IMR-90 (cell line): ENCODE results near the gene MMEL1. TPM values are rescaled to one million over a fixed set of nuclear protein-coding genes. Genes with fewer than 3 reads are reported as not detected.
A peak's percentile ranks its signal among the peaks of the same experiment; 100 is the strongest.

Source experiments
- ATAC-seq: fragments of 200-7000 bp; cut with Tn5 transposase; 2 replicates; pipeline ENCODE4 v1.9.1; 2020; ENCODE audit warnings: low read depth, mild to moderate bottlenecking, moderate library complexity
- BruUV-seq: library from RNA; stranded (reverse); fragments of 400-500 nt; replicated peaks from 2 replicates; lab custom pipeline; 2021; lab: Mats Ljungman, UMichigan
- CTCF ChIA-PET: fragments of 300-600 bp; formaldehyde crosslinking; extraction: SDS; loops from one replicate; lab custom pipeline; 2021; ENCODE audit warnings: antibody characterized with exemption; lab: Yijun Ruan, JAX
- POLR2A ChIA-PET: fragments of 300-600 bp; sonication (Branson Sonifier 250); formaldehyde crosslinking; loops from one replicate; lab custom pipeline; 2022; ENCODE audit warnings: antibody characterized with exemption; ENCODE audit not compliant: unreplicated experiment; lab: Charles Lee
- DNase-seq: peaks from one replicate; pipeline ENCODE4 v3.0.0; 2013
- H2AFZ ChIP-seq: replicated peaks from 2 replicates; pipeline ENCODE3; 2013; ENCODE audit warnings: low read length, mild to moderate bottlenecking; ENCODE audit not compliant: poor library complexity
- H2AK5ac ChIP-seq: 2 replicates; pipeline ENCODE4 v1.6.1; 2013; ENCODE audit warnings: low read depth, low read length, inconsistent platforms
- H2AK9ac ChIP-seq: replicated peaks from 2 replicates; pipeline ENCODE3; 2013; ENCODE audit warnings: mild to moderate bottlenecking, low read depth, low read length, moderate library complexity; ENCODE audit not compliant: poor library complexity
- H2BK120ac ChIP-seq: 2 replicates; pipeline ENCODE4 v1.6.1; 2013; ENCODE audit warnings: low read depth, low read length, inconsistent platforms
- H2BK15ac ChIP-seq: 3 replicates; pipeline ENCODE4 v1.6.1; 2013; ENCODE audit warnings: low read depth, low read length, inconsistent platforms
- H2BK20ac ChIP-seq: 2 replicates; pipeline ENCODE4 v1.6.1; 2013; ENCODE audit warnings: low read depth, mild to moderate bottlenecking, inconsistent platforms, low read length, moderate library complexity
- H2BK5ac ChIP-seq: 2 replicates; pipeline ENCODE4 v1.6.1; 2013; ENCODE audit warnings: mild to moderate bottlenecking, low read depth, low read length, inconsistent platforms; ENCODE audit not compliant: poor library complexity, severe bottlenecking
- H3K14ac ChIP-seq: replicated peaks from 2 replicates; pipeline ENCODE4 v1.6.1; 2013; ENCODE audit warnings: low read depth, low read length, inconsistent platforms
- H3K18ac ChIP-seq: 2 replicates; pipeline ENCODE4 v1.6.1; 2013; ENCODE audit warnings: low read depth, low read length, control low read depth
- H3K23ac ChIP-seq: 2 replicates; pipeline ENCODE4 v1.6.1; 2013; ENCODE audit warnings: low read depth, low read length, inconsistent platforms
- H3K27ac ChIP-seq: 2 replicates; pipeline ENCODE4 v1.5.1; 2013; ENCODE audit warnings: mild to moderate bottlenecking, control low read depth, low read length; ENCODE audit not compliant: insufficient read depth
- H3K27me3 ChIP-seq: 2 replicates; pipeline ENCODE4 v1.6.1; 2013; ENCODE audit warnings: low read length; ENCODE audit not compliant: control insufficient read depth, insufficient read depth
- H3K36me3 ChIP-seq: 2 replicates; pipeline ENCODE4 v1.6.1; 2013; ENCODE audit warnings: low read length, mixed read lengths; ENCODE audit not compliant: control insufficient read depth, insufficient read depth
- H3K4ac ChIP-seq: 2 replicates; pipeline ENCODE4 v1.6.1; 2013; ENCODE audit warnings: low read depth, low read length, inconsistent platforms
- H3K4me1 ChIP-seq: 2 replicates; pipeline ENCODE4 v1.6.1; 2013; ENCODE audit warnings: low read length, mixed read lengths; ENCODE audit not compliant: control insufficient read depth, insufficient read depth
- H3K4me2 ChIP-seq: 2 replicates; pipeline ENCODE4 v1.6.1; 2013; ENCODE audit warnings: low read depth, mild to moderate bottlenecking, control low read depth, low read length, moderate library complexity
- H3K4me3 ChIP-seq: 2 replicates; pipeline ENCODE4 v1.5.1; 2013; ENCODE audit warnings: low read depth, mild to moderate bottlenecking, control low read depth, low read length, moderate library complexity; ENCODE audit not compliant: insufficient read depth
- H3K56ac ChIP-seq: 2 replicates; pipeline ENCODE4 v1.6.1; 2013; ENCODE audit warnings: low read length, inconsistent platforms; ENCODE audit not compliant: insufficient read depth; ENCODE audit errors: extremely low read depth
- H3K79me1 ChIP-seq, 2 experiments: 2 replicates each; pipeline ENCODE4 v1.6.1; 2013; ENCODE audit warnings: low read length in 2 of 2, inconsistent platforms in 1 of 2, low read depth in 1 of 2
- H3K9ac ChIP-seq: 2 replicates; pipeline ENCODE4 v1.6.1; 2013; ENCODE audit warnings: low read depth, low read length, control low read depth
- H3K9me1 ChIP-seq: 2 replicates; pipeline ENCODE4 v1.6.1; 2013; ENCODE audit warnings: low read length, inconsistent platforms; ENCODE audit not compliant: insufficient read depth
- H3K9me3 ChIP-seq: 2 replicates; pipeline ENCODE4 v1.6.1; 2013; ENCODE audit warnings: low read length; ENCODE audit not compliant: control insufficient read depth, insufficient read depth
- H4K20me1 ChIP-seq: 2 replicates; pipeline ENCODE4 v1.6.1; 2013; ENCODE audit warnings: low read length, inconsistent platforms; ENCODE audit not compliant: insufficient read depth
- H4K5ac ChIP-seq: 2 replicates; pipeline ENCODE4 v1.6.1; 2013; ENCODE audit warnings: mild to moderate bottlenecking, low read depth, low read length, control low read depth
- H4K8ac ChIP-seq, 2 experiments: 2 replicates each; pipeline ENCODE4 v1.6.1; 2013; ENCODE audit warnings: low read depth in 2 of 2, low read length in 2 of 2, control low read depth in 1 of 2, inconsistent platforms in 1 of 2
- H4K91ac ChIP-seq: 2 replicates; pipeline ENCODE4 v1.6.1; 2013; ENCODE audit warnings: low read depth, low read length, inconsistent platforms; ENCODE audit not compliant: insufficient read depth
- BHLHE40 ChIP-seq: fragments of 150-350 bp; IDR thresholded peaks from 2 replicates; pipeline ENCODE4 v1.6.1; 2016; ENCODE audit warnings: mild to moderate bottlenecking, low read depth, low read length
- CEBPB ChIP-seq: IDR thresholded peaks from 2 replicates; pipeline ENCODE4 v1.6.1; 2012; ENCODE audit warnings: low read depth, low read length, improper control_type of control experiment
- CHD1 ChIP-seq: IDR thresholded peaks from 2 replicates; pipeline ENCODE4 v1.6.1; 2012; ENCODE audit warnings: low read depth, low read length, improper control_type of control experiment
- ELK1 ChIP-seq: fragments of 150-350 bp; IDR thresholded peaks from 2 replicates; pipeline ENCODE4 v1.6.1; 2016; ENCODE audit warnings: low read depth, mild to moderate bottlenecking, low read length, moderate library complexity, borderline replicate concordance
- FOS ChIP-seq: fragments of 150-350 bp; IDR thresholded peaks from 2 replicates; pipeline ENCODE4 v1.6.1; 2016; ENCODE audit warnings: low read depth, low read length
- MAFK ChIP-seq: IDR thresholded peaks from 2 replicates; pipeline ENCODE4 v1.6.1; 2012; ENCODE audit warnings: low read depth, low read length, improper control_type of control experiment
- MAZ ChIP-seq: IDR thresholded peaks from 2 replicates; pipeline ENCODE4 v1.6.1; 2012; ENCODE audit warnings: low read depth, mild to moderate bottlenecking, low read length, improper control_type of control experiment, moderate library complexity, borderline replicate concordance
- MXI1 ChIP-seq: IDR thresholded peaks from 2 replicates; pipeline ENCODE4 v1.6.1; 2012; ENCODE audit warnings: low read depth, mild to moderate bottlenecking, low read length, moderate library complexity, borderline replicate concordance
- NFE2L2 ChIP-seq: fragments of 150-350 bp; IDR thresholded peaks from 2 replicates; pipeline ENCODE4 v1.6.1; 2016; ENCODE audit warnings: low read depth, mild to moderate bottlenecking, low read length
- POLR2A ChIP-seq: IDR thresholded peaks from 2 replicates; pipeline ENCODE4 v1.6.1; 2012; ENCODE audit warnings: mild to moderate bottlenecking, low read depth, low read length
- RAD21 ChIP-seq: IDR thresholded peaks from 2 replicates; pipeline ENCODE4 v1.6.1; 2012; ENCODE audit warnings: low read length, improper control_type of control experiment
- RCOR1 ChIP-seq: IDR thresholded peaks from 2 replicates; pipeline ENCODE4 v1.6.1; 2012; ENCODE audit warnings: mild to moderate bottlenecking, low read length, improper control_type of control experiment; ENCODE audit not compliant: insufficient replicate concordance
- RFX5 ChIP-seq: IDR thresholded peaks from 2 replicates; pipeline ENCODE4 v1.8.0; 2012; ENCODE audit warnings: low read depth, mild to moderate bottlenecking, low read length, moderate library complexity
- SMC3 ChIP-seq: fragments of 150-350 bp; IDR thresholded peaks from 2 replicates; pipeline ENCODE4 v1.6.1; 2016; ENCODE audit warnings: low read depth, mild to moderate bottlenecking, antibody characterized with exemption, low read length, moderate library complexity
- USF2 ChIP-seq: fragments of 150-350 bp; IDR thresholded peaks from 2 replicates; pipeline ENCODE4 v1.6.1; 2017; ENCODE audit warnings: mild to moderate bottlenecking, antibody characterized with exemption, low read length, low read depth
- WGBS, 2 experiments: methylation state at CpG; one replicate each; pipeline versions ENCODE4 v1.1.5 to v1.1.7; 2013; ENCODE audit warnings: missing lambda C conversion rate in 2 of 2; ENCODE audit not compliant: insufficient read length in 1 of 2; ENCODE audit errors: extremely low coverage in 2 of 2; 5-methylcytosine and 5-hydroxymethylcytosine counted together
- dilution Hi-C: fragments of 300-500 bp; cut with HindIII; formaldehyde crosslinking; loops from one replicate; pipeline ENCODE4 v1.14.3; 2018; ENCODE audit warnings: low sequenced_read_pairs; ENCODE audit not compliant: unreplicated experiment
- in situ Hi-C: fragments of 300-500 bp; cut with MboI; formaldehyde crosslinking; loops from 3 replicates; pipeline ENCODE4 v1.14.3; 2019; ENCODE audit warnings: low sequenced_read_pairs, inconsistent platforms, mixed read lengths
- intact Hi-C: fragments of 100-400 bp; cut with micrococcal nuclease; formaldehyde crosslinking; loops from 2 replicates; pipeline ENCODE4 v1.10.0; 2022
- polyA plus RNA-seq, 3 experiments: library from polyadenylated mRNA; depleted of rRNA; stranded (reverse); fragments of >200 nt; gene quantifications; 2 replicates each; pipeline ENCODE4 v1.2.3, GENCODE V29; 2012; ENCODE audit warnings: low replicate concordance in 1 of 3
- total RNA-seq: library from RNA; depleted of rRNA; stranded (reverse); fragments of >200 nt; gene quantifications from 2 replicates; pipeline ENCODE4 v1.2.3, GENCODE V29; 2012
- TF ChIP-seq, protein P1 (sequence below): conservative IDR thresholded peaks from 2 replicates; pipeline ENCODE4 v1.5.1; 2012; ENCODE audit warnings: mild to moderate bottlenecking, low read depth, low read length, improper control_type of control experiment

Gene MMEL1
- total and polyA plus RNA-seq, 2 of the 4 experiments (the other 2 are of a cell fraction) = under 0.01 to 0.12 TPM

GRCh38 chr1:2611031-2611501 is 21.8 kb downstream of the MMEL1 start:
- no peak overlapping the region for H3K27ac ChIP-seq
- no peaks in the 10 kb centered on the region for H3K9me1 ChIP-seq
- H3K14ac ChIP-seq = no peak overlapping the region
- H2AK5ac ChIP-seq = no peak overlapping the region
- no peak overlapping the region for H3K18ac ChIP-seq
- no peak overlapping the region for H2BK15ac ChIP-seq
- intact Hi-C loops = loop anchor here (1.0 kb wide), 1 partner anchor 24 kb away; no protein-coding TSS in a partner anchor
- H4K5ac ChIP-seq = no peak overlapping the region
- no peak overlapping the region for H3K56ac ChIP-seq
- 0% methylated on average over 2 of the region's 24 CpGs; no CpG with 5 or more reads in 1 of the 2 experiments for WGBS, 2 experiments
- in situ Hi-C loops = no loop called here
- no peaks in the 10 kb centered on the region for H3K79me1 ChIP-seq
- no peak overlapping the region for H2BK120ac ChIP-seq
- H4K20me1 ChIP-seq = no peaks in the 10 kb centered on the region
- POLR2A ChIA-PET = no interaction called here
- TF ChIP-seq RAD21 = no peak
- no peak for TF ChIP-seq RCOR1
- no peak for TF ChIP-seq POLR2A
- TF ChIP-seq SMC3 = no peak
- no peak for TF ChIP-seq BHLHE40
- no peak for TF ChIP-seq ELK1
- TF ChIP-seq RFX5 = no peak
- TF ChIP-seq FOS = no peak
- no peak for TF ChIP-seq CEBPB
- TF ChIP-seq CHD1 = no peak
- TF ChIP-seq MAFK = no peak
- TF ChIP-seq MAZ = no peak
- no peak for TF ChIP-seq USF2
- TF ChIP-seq MXI1 = no peak
- TF ChIP-seq, protein P1, sequence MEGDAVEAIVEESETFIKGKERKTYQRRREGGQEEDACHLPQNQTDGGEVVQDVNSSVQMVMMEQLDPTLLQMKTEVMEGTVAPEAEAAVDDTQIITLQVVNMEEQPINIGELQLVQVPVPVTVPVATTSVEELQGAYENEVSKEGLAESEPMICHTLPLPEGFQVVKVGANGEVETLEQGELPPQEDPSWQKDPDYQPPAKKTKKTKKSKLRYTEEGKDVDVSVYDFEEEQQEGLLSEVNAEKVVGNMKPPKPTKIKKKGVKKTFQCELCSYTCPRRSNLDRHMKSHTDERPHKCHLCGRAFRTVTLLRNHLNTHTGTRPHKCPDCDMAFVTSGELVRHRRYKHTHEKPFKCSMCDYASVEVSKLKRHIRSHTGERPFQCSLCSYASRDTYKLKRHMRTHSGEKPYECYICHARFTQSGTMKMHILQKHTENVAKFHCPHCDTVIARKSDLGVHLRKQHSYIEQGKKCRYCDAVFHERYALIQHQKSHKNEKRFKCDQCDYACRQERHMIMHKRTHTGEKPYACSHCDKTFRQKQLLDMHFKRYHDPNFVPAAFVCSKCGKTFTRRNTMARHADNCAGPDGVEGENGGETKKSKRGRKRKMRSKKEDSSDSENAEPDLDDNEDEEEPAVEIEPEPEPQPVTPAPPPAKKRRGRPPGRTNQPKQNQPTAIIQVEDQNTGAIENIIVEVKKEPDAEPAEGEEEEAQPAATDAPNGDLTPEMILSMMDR = no peak
- TF ChIP-seq NFE2L2 = no peak
- no peak overlapping the region for H3K4me3 ChIP-seq
- H3K4me1 ChIP-seq = no peaks in the 10 kb centered on the region
- H3K4me2 ChIP-seq = no peak overlapping the region
- no peak overlapping the region for H2BK20ac ChIP-seq
- dilution Hi-C loops = no loop called here
- H4K8ac ChIP-seq = no peak overlapping the region
- BruUV-seq = no TSS peak
- H2AFZ ChIP-seq = peak overlapping the region; percentile 16
- ATAC-seq = peak; percentile 59
- no peak overlapping the region for H4K91ac ChIP-seq
- H3K9ac ChIP-seq = no peak overlapping the region
- 0 out of 2 replicates have a peak, but pooled peaks cover 1% of the 10 kb centered on the region for H3K9me3 ChIP-seq
- H2BK5ac ChIP-seq = no peak overlapping the region
- H3K4ac ChIP-seq = no peak overlapping the region
- no peaks in the 10 kb centered on the region for H3K36me3 ChIP-seq
- H2AK9ac ChIP-seq = no peak overlapping the region
- CTCF ChIA-PET = no interaction called here
- H3K23ac ChIP-seq = no peak overlapping the region
- DNase-seq = no peak
- H3K27me3 ChIP-seq = no peaks in the 10 kb centered on the region; the same call in 1 of the 2 replicates
